Fibroblast of skin of abdomen (primary cell): ENCODE data around the gene ARID1B.
A peak's percentile ranks its signal among the peaks of the same experiment; 100 is the strongest.

ENCODE experiments used
- DNase-seq: peaks from one replicate; pipeline ENCODE4 v3.0.0-alpha.2; 2013

Gene ARID1B

GRCh38 chr6:157198425-157199279, 421.5 kb downstream of the ARID1B start:
- DNase-seq, result peak; percentile 24

- no peak for DNase-seq
Observed at GRCh38 chr6:157200117-157200516, 422.9 kb downstream of the ARID1B start.

DNA sequence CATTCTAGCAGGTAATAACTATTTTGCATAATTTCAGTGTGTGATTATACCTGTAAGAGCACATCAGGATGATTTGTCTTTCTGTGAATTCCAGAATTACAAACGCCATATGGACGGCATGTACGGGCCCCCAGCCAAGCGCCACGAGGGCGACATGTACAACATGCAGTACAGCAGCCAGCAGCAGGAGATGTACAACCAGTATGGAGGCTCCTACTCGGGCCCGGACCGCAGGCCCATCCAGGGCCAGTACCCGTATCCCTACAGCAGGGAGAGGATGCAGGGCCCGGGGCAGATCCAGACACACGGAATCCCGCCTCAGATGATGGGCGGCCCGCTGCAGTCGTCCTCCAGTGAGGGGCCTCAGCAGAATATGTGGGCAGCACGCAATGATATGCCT, 423.4 kb downstream of the ARID1B start:
- DNase-seq, result no peak

DNA sequence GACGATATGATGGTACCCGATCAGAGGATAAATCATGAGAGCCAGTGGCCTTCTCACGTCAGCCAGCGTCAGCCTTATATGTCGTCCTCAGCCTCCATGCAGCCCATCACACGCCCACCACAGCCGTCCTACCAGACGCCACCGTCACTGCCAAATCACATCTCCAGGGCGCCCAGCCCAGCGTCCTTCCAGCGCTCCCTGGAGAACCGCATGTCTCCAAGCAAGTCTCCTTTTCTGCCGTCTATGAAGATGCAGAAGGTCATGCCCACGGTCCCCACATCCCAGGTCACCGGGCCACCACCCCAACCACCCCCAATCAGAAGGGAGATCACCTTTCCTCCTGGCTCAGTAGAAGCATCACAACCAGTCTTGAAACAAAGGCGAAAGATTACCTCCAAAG, 423.9 kb downstream of the ARID1B start:
- no peak for DNase-seq

DNA sequence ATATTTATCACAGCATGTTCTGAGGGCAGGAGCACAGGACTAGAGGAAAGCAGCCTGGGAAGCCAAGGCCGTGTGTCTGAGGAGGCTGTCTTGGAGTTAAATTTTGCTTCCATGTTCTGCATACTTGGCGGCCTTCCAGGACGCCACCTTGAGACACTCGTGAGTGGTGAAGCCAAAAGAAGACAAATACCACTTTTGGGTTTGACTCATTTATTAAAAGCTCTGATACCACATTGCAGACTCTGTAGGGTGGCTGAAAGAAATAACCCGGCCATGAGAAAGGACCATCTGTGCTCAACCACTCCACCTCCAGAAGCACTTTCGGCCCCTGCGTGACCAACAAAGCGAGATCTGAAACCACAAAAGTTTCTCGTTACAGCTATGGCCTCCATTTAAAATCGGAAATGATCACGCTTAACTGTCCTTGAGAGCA, 426.1 kb downstream of the ARID1B start:
- peak; percentile 7 for DNase-seq

- DNase-seq, result no peak
Observed at GRCh38 chr6:157203764-157204163, 426.6 kb downstream of the ARID1B start.

DNA sequence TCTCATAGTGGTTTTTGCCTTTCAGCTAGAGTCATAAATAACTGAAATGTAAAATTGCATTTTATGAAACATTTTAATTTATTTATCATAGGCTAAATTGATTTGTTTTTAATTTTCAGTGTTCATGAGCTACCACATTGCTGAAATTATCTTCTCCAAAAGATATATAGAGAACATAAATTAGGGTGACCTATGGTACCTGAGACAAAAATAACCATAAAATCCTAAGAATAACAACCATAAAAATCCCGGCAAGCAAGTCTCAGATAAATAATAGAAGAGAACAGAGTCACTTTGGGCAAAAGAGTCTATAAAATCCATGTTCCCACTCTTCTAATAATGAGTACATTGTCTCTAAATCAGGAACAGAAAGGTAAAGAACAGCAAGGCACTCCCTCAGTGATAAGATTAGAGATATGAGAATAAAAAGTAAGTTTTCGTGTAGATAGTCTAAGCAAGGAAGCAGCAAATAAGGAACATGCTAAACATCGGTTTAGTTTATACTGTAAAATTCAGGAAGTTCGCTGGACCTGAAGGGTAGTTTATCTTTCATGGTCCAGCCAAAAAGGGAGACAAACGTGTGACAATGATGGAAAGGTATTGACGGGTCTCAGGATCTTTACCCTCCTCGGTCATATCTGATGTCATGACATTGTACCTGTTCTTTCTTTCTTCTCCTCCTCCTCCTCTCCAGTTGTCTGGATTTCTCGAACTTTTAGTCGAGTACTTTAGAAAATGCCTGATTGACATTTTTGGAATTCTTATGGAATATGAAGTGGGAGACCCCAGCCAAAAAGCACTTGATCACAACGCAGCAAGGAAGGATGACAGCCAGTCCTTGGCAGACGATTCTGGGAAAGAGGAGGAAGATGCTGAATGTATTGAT, 428.5 kb downstream of the ARID1B start:
- DNase-seq, result no peak

GRCh38 chr6:157206359-157206815, 429.2 kb downstream of the ARID1B start:
- DNase-seq, result no peak

DNA sequence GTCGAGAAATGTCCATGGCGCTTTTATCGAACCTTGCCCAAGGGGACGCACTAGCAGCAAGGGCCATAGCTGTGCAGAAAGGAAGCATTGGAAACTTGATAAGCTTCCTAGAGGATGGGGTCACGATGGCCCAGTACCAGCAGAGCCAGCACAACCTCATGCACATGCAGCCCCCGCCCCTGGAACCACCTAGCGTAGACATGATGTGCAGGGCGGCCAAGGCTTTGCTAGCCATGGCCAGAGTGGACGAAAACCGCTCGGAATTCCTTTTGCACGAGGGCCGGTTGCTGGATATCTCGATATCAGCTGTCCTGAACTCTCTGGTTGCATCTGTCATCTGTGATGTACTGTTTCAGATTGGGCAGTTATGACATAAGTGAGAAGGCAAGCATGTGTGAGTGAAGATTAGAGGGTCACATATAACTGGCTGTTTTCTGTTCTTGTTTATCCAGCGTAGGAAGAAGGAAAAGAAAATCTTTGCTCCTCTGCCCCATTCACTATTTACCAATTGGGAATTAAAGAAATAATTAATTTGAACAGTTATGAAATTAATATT, 430.4 kb downstream of the ARID1B start:
- DNase-seq, result no peak

DNA sequence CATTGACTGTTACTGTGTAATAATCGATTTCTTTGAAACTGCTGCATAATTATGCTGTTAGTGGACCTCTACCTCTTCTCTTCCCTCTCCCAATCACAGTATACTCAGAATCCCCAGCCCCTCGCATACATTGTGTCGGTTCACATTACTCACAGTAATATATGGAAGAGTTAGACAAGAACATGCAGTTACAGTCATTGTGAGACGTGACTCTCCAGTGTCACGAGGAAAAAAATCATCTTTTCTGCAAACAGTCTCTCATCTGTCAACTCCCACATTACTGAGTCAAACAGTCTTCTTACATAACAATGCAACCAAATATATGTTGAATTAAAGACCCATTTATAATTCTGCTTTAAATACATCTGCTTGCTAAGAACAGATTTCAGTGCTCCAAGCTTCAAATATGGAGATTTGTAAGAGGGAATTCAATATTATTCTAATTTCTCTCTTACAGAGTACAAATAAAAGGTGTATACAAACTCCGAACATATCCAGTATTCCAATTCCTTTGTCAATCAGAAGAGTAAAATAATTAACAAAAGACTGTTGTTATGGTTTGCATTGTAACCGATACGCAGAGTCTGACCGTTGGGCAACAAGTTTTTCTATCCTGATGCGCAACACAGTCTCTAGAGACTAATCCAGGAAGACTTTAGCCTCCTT, 432.8 kb downstream of the ARID1B start:
- DNase-seq, result no peak

DNA sequence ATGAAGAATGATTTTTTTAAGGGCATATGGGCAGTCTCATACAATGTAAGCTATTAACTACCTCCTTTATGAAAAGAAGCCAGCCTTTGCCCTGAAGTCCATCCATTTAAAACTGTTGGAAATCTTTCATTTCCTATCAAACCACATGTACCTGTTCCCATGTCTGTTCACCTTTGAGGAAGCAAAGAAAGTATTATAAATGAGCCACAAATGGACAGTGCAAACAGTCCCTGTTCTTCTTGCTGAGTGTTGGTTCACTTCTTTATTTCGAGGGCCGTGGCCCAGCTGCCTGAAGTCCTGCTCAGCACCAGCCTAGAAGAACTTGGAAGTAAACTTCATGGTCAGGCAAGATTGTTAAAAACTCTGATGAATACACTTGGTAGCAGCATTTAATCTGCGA, 433.8 kb downstream of the ARID1B start:
- DNase-seq, result no peak

DNA sequence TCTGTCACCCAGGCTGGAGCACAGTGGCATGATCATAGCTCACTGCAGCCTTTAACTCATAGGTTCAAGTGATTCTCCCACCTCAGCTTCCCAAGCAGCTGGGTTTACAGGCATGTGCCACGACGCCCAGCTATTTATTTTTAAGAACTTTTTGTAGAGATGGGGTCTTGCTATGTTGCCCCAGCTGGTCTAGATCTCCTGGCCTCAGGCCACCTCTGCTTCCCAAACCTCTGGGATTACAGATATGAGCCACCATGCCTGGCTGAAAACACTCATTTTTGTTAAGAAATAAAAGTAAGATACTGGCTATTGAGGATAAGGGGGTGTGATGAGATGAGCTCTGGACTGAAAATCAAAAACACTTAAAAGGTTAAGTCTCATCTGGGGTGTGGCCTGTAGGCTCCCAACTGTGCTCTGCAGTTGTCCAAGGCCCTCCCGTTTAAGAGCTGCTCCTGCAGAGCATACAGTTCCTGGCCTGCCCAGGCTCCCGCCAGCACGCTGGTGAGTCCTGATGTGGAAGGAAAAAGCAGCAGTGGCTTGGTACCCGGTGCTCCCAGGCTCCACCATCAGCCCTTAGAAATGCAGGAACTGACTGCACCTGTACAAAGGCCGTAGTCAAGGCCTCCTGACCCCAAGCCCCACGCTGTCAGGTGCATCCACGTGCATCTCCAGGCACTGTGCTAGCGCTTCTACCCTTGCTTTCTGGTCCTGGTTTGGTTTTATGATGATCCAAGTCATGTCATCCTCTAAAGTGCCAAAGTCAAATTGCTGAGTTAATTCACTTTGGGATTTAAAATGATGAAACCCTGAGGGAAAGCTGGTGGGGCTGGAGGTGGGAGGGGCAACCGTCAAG, 434.7 kb downstream of the ARID1B start:
- no peak for DNase-seq

GRCh38 chr6:157213426-157213825, 436.2 kb downstream of the ARID1B start:
- DNase-seq, result no peak

GRCh38 chr6:157213907-157214565, 436.9 kb downstream of the ARID1B start:
- no peak for DNase-seq

DNA sequence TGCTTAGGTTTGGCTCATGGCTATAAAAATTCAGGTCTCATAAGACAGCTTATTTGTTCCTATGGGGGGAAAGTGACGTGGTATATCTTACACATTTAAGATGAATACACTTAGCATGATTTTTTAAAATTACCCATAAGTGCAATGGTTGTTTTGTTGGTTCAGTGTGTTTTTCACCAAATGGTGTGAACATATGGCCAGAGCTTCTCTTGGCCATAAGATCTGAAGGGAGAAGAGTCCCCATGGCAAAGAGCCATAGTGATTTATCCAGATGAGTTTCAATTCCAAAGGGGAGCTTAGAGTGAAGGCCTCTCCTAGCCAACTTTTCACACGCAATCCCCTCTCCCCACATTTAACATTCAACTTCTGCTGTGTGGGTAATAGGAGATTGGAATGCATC, 438.5 kb downstream of the ARID1B start:
- DNase-seq, result no peak

DNA sequence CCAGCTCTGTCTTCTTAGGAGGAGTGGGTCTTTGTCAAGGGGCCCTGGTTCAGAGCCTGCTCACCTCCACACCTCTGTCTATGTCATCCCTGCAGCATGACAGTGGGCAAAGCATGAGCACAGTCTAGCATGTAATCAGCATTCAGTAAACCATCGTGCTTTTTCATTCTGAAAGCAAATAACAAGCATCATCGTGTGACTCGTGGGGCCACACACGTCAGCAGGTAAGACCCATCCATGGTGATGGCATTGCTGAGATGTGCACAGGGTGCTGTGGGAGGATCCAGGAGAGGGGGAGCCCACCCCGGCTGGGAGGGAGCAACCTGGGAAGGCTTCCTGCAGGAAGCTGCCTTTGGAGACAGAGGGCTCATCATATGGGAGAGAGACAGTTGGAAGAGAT, 439.4 kb downstream of the ARID1B start:
- no peak for DNase-seq

GRCh38 chr6:157217198-157217893, 440.2 kb downstream of the ARID1B start:
- no peak for DNase-seq

DNA sequence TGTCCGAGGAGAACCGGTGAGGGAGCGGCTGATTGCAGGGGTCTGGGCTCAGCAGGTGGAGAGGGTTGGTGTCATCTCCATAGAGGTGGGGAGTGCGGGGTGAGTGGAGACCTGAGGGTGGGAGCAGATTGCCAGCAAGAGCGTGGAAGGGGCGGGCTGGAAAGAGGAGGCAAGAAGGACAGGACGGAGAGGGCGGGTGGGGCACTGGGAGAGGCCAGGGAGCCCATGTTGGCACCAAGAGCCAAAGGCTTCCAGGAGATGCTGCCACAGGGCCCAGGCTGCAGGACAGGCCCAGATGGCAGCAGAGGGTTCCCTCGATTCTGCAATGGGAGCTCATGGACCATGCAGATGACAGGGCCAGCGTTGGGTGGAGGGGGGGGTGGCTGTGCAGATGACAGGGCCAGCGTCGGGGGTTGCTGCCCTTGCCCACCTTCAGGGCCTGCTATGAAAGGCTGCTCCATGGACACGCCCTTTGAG, 440.8 kb downstream of the ARID1B start:
- no peak for DNase-seq

GRCh38 chr6:157218371-157219198, 441.4 kb downstream of the ARID1B start:
- DNase-seq, result no peak
